K562 (cell line): Measurements from ENCODE around the gene POLD4. TPM values are rescaled to one million over a fixed set of nuclear protein-coding genes. Genes with fewer than 3 reads are reported as not detected.

Experiments
- CBFB ChIP-seq: sonication (generic); formaldehyde crosslinking; IDR thresholded peaks from 2 replicates; pipeline ENCODE4 v1.4.0; 2020; ENCODE audit warnings: mild to moderate bottlenecking, missing genetic modification reagents
- CBX5 ChIP-seq: IDR thresholded peaks from 2 replicates; pipeline ENCODE4 v1.6.1; 2014; ENCODE audit warnings: low read depth, borderline replicate concordance
- E2F3 ChIP-seq: fragments of 250-450 bp; sonication (Bioruptor Pico); IDR thresholded peaks from 2 replicates; pipeline ENCODE4 v1.4.0; 2020; ENCODE audit warnings: mild to moderate bottlenecking
- ELF4 ChIP-seq: fragments of 450-650 bp; formaldehyde crosslinking; IDR thresholded peaks from 2 replicates; pipeline ENCODE4 v1.4.0; 2022; ENCODE audit warnings: missing genetic modification characterization
- HDAC2 ChIP-seq: fragments of 450-650 bp; IDR thresholded peaks from 2 replicates; pipeline ENCODE4 v1.6.1; 2016; ENCODE audit warnings: mild to moderate bottlenecking
- MAFG ChIP-seq: fragments of 450-650 bp; conservative IDR thresholded peaks from 2 replicates; pipeline ENCODE4 v1.6.1; 2016; ENCODE audit warnings: missing genetic modification characterization, missing compliant biosample characterization
- MYBL2 ChIP-seq, 2 experiments: fragments of 450-650 bp in 1 of 2; sonication (generic) in 1 of 2; formaldehyde crosslinking in 1 of 2; IDR thresholded peaks; 2 replicates each; pipeline versions ENCODE4 v1.6.1 to v1.8.1; 2017 to 2022; ENCODE audit warnings: borderline replicate concordance in 1 of 2, inconsistent platforms in 1 of 2, low read depth in 1 of 2, mild to moderate bottlenecking in 1 of 2, missing genetic modification reagents in 1 of 2, moderate library complexity in 1 of 2
- NBN ChIP-seq: fragments of 450-650 bp; IDR thresholded peaks from 2 replicates; pipeline ENCODE4 v1.6.1; 2016; ENCODE audit warnings: low read depth, mild to moderate bottlenecking
- RB1 ChIP-seq: fragments of 450-650 bp; IDR thresholded peaks from 2 replicates; pipeline ENCODE4 v1.6.1; 2017; ENCODE audit warnings: low read depth, mild to moderate bottlenecking
- ZNF140 ChIP-seq: fragments of 250-450 bp; sonication (Bioruptor Pico); IDR thresholded peaks from 2 replicates; pipeline ENCODE4 v1.8.0; 2021; ENCODE audit warnings: moderate library complexity, mild to moderate bottlenecking, inconsistent platforms
- ZNF217 ChIP-seq: sonication (generic); formaldehyde crosslinking; IDR thresholded peaks from 2 replicates; pipeline ENCODE4 v1.8.0; 2022; ENCODE audit warnings: mild to moderate bottlenecking, missing genetic modification reagents
- ZNF239 ChIP-seq: fragments of 250-450 bp; sonication (Bioruptor Pico); IDR thresholded peaks from 2 replicates; pipeline ENCODE4 v1.4.0; 2020; ENCODE audit warnings: mild to moderate bottlenecking
- polyA plus RNA-seq, 8 experiments: library from polyadenylated mRNA; depleted of rRNA in 4 of 8; stranded (reverse) in 5 of 8; unstranded in 3 of 8; fragments of >200 nt; fragmentation: Nextera tagmentation in 2 of 8; fragmentation: Illumina TruSeq in 1 of 8; extraction: Ambion mirVana in 2 of 8; extraction: Trizol in 1 of 8; gene quantifications; 2 replicates each; pipeline versions ENCODE4 v1.2.1 to v1.2.3, GENCODE V29; 2011 to 2014; ENCODE audit warnings: inconsistent platforms in 1 of 8, missing spikeins in 1 of 8
- total RNA-seq, 7 experiments: library from RNA; depleted of rRNA in 6 of 7; stranded (reverse); fragments of >200 nt in 6 of 7; fragmentation: Illumina TruSeq in 2 of 7; extraction: Trizol in 2 of 7; gene quantifications; 2 replicates each; pipeline versions ENCODE4 v1.2.1 to v1.2.3, GENCODE V29; 2011 to 2021; ENCODE audit warnings: low replicate concordance in 1 of 7
- TF ChIP-seq, protein P1 (sequence below): fragments of 250-450 bp; sonication (Bioruptor Pico); IDR thresholded peaks from 2 replicates; pipeline ENCODE4 v1.9.0; 2021; ENCODE audit warnings: mild to moderate bottlenecking
- TF ChIP-seq, protein P2 (sequence below): sonication (generic); formaldehyde crosslinking; IDR thresholded peaks from 2 replicates; pipeline ENCODE4 v1.9.0; 2022; ENCODE audit warnings: mild to moderate bottlenecking, missing genetic modification reagents
- TF ChIP-seq, protein P3 (sequence below), 2 experiments: fragments of 450-650 bp; conservative IDR thresholded peaks; 2 replicates each; pipeline ENCODE4 v1.6.1; 2017; ENCODE audit warnings: mild to moderate bottlenecking in 2 of 2, moderate library complexity in 2 of 2
- TF ChIP-seq, protein P4 (sequence below): fragments of 450-650 bp; conservative IDR thresholded peaks from 2 replicates; pipeline ENCODE4 v1.6.1; 2016; ENCODE audit warnings: missing genetic modification characterization, low read depth, mild to moderate bottlenecking, control low read depth, missing compliant biosample characterization
- TF ChIP-seq, protein P5 (sequence below): sonication (generic); formaldehyde crosslinking; IDR thresholded peaks from 2 replicates; pipeline ENCODE4 v1.8.1; 2023; ENCODE audit warnings: mild to moderate bottlenecking, missing genetic modification reagents
- TF ChIP-seq, protein P6 (sequence below): fragments of 250-450 bp; sonication (Bioruptor Pico); IDR thresholded peaks from 2 replicates; pipeline ENCODE4 v1.4.0; 2020; ENCODE audit warnings: mild to moderate bottlenecking, moderate library complexity

POLD4 gene
- total and polyA plus RNA-seq, 9 of the 15 experiments (the other 6 are each of a cell fraction or from before 2014, with no cell fraction given) = 5.8 to 64.5 (median 18.3) TPM

DNA sequence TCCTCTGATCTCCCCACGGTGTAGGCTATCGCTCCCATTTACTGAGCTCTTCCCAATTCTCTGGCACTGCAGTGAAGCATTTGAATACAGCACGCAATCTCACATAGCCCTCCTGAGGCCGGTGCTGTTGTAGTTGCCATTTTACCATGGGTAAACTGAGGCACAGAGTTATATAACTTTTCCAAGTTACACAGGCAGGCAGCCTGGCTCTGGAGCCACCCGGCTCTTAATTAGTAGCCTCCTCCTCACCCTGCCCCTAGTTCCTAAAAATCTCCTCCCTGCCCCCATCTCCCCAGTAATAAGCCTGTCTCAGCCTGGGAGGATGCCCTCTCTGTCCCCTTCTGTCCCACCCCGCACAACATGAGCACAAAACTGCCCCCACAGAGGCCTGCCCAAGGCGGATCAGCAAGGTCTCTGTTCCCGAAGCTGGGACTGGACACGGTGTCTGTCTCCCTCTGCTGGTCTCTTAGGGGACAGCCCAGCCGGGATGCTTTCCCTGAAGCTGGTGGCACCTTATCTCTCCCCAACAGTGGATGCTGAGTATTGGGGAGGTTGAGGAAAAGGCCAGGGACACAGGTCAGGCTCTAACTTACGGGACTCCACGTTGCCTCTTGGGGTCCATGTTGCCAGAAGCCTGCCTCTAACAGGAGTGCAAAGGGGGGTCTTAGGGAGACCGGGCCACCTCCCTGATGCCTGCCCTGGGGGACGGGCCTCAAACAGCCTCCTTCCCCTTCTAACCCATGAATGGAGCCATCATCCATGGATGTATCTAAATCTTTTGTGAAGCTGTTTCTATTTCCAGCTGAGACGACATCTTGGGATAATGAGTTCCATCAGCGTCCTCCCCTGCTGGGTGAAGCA, 29.2 kb upstream of the POLD4 start (continued):
- TF ChIP-seq MYBL2 (IDR thresholded peaks at IDR 0.05; ENCODE audit: low read depth) (no peak), MYBL2 (CRISPR knock-in tag; IDR thresholded peaks at IDR 0.05; ENCODE audit: borderline replicate concordance) (no peak), CBFB (CRISPR knock-in tag) (no peak), RB1 (peak; percentile 42; the same call in 1 of the 2 replicates), HDAC2 (no peak), CBX5 (no peak), ZNF239 (no peak), MAFG (tag) (no peak), ZNF140 (no peak), E2F3 (no peak), NBN (0 out of 2 replicates have a peak, but pooled peaks have one; percentile 35), ELF4 (CRISPR knock-in tag) (no peak), ZNF217 (CRISPR knock-in tag) (no peak)
- TF ChIP-seq, protein P1, sequence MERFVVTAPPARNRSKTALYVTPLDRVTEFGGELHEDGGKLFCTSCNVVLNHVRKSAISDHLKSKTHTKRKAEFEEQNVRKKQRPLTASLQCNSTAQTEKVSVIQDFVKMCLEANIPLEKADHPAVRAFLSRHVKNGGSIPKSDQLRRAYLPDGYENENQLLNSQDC = no peak
- TF ChIP-seq, protein P2, sequence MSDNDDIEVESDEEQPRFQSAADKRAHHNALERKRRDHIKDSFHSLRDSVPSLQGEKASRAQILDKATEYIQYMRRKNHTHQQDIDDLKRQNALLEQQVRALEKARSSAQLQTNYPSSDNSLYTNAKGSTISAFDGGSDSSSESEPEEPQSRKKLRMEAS (CRISPR knock-in tag) = no peak
- TF ChIP-seq, protein P3, sequence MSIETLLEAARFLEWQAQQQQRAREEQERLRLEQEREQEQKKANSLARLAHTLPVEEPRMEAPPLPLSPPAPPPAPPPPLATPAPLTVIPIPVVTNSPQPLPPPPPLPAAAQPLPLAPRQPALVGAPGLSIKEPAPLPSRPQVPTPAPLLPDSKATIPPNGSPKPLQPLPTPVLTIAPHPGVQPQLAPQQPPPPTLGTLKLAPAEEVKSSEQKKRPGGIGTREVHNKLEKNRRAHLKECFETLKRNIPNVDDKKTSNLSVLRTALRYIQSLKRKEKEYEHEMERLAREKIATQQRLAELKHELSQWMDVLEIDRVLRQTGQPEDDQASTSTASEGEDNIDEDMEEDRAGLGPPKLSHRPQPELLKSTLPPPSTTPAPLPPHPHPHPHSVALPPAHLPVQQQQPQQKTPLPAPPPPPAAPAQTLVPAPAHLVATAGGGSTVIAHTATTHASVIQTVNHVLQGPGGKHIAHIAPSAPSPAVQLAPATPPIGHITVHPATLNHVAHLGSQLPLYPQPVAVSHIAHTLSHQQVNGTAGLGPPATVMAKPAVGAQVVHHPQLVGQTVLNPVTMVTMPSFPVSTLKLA (conservative IDR thresholded peaks at IDR 0.05) = 0 out of 4 replicates have a peak, but pooled peaks of 1 of the 2 experiments have one; percentile 25
- TF ChIP-seq, protein P4, sequence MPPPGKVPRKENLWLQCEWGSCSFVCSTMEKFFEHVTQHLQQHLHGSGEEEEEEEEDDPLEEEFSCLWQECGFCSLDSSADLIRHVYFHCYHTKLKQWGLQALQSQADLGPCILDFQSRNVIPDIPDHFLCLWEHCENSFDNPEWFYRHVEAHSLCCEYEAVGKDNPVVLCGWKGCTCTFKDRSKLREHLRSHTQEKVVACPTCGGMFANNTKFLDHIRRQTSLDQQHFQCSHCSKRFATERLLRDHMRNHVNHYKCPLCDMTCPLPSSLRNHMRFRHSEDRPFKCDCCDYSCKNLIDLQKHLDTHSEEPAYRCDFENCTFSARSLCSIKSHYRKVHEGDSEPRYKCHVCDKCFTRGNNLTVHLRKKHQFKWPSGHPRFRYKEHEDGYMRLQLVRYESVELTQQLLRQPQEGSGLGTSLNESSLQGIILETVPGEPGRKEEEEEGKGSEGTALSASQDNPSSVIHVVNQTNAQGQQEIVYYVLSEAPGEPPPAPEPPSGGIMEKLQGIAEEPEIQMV (tag) = no peak
- TF ChIP-seq, protein P5, sequence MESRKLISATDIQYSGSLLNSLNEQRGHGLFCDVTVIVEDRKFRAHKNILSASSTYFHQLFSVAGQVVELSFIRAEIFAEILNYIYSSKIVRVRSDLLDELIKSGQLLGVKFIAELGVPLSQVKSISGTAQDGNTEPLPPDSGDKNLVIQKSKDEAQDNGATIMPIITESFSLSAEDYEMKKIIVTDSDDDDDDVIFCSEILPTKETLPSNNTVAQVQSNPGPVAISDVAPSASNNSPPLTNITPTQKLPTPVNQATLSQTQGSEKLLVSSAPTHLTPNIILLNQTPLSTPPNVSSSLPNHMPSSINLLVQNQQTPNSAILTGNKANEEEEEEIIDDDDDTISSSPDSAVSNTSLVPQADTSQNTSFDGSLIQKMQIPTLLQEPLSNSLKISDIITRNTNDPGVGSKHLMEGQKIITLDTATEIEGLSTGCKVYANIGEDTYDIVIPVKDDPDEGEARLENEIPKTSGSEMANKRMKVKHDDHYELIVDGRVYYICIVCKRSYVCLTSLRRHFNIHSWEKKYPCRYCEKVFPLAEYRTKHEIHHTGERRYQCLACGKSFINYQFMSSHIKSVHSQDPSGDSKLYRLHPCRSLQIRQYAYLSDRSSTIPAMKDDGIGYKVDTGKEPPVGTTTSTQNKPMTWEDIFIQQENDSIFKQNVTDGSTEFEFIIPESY (CRISPR knock-in tag) = 0 out of 2 replicates have a peak, but pooled peaks have one; percentile 33
- TF ChIP-seq, protein P6, sequence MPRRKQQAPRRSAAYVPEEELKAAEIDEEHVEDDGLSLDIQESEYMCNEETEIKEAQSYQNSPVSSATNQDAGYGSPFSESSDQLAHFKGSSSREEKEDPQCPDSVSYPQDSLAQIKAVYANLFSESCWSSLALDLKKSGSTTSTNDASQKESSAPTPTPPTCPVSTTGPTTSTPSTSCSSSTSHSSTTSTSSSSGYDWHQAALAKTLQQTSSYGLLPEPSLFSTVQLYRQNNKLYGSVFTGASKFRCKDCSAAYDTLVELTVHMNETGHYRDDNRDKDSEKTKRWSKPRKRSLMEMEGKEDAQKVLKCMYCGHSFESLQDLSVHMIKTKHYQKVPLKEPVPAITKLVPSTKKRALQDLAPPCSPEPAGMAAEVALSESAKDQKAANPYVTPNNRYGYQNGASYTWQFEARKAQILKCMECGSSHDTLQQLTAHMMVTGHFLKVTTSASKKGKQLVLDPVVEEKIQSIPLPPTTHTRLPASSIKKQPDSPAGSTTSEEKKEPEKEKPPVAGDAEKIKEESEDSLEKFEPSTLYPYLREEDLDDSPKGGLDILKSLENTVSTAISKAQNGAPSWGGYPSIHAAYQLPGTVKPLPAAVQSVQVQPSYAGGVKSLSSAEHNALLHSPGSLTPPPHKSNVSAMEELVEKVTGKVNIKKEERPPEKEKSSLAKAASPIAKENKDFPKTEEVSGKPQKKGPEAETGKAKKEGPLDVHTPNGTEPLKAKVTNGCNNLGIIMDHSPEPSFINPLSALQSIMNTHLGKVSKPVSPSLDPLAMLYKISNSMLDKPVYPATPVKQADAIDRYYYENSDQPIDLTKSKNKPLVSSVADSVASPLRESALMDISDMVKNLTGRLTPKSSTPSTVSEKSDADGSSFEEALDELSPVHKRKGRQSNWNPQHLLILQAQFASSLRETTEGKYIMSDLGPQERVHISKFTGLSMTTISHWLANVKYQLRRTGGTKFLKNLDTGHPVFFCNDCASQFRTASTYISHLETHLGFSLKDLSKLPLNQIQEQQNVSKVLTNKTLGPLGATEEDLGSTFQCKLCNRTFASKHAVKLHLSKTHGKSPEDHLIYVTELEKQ (CRISPR knock-in tag) = no peak
